GM12892 (cell line): ENCODE results near the gene PEAK3.

ENCODE experiments used
- POLR2A ChIP-seq: IDR thresholded peaks from 2 replicates; pipeline ENCODE4 v1.6.1; 2011; ENCODE audit warnings: low read depth, low read length, control low read depth
- POLR2AphosphoS5 ChIP-seq: IDR thresholded peaks from 2 replicates; pipeline ENCODE4 v1.6.1; 2011; ENCODE audit warnings: low read depth, low read length, control low read depth
- TAF1 ChIP-seq: IDR thresholded peaks from 2 replicates; pipeline ENCODE4 v1.6.1; 2011; ENCODE audit warnings: low read depth, mild to moderate bottlenecking, control low read depth, low read length, borderline replicate concordance

DNA sequence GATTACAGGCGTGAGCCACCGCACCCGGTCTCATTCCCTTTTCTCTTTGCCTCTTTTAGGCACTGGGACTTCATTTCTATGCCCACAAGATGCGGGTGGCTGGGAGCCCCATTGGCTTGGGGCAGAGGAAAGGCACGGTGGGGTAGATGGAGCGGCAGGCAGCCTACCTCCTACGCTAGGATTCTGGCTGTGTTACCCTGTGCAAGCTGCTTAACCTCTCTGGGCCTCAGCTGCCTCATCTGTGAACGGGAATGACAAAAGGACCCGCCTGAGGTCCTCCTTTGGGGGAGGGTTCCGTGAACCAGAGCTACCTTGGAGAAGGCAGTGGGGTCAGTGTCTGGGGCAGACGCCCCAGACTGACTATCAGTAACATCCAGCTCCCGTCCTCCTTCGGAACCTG is 35.3 kb upstream of the PEAK3 start:
- no peak for TF ChIP-seq POLR2A
- no peak for TF ChIP-seq POLR2AphosphoS5
- TF ChIP-seq TAF1, result no peak
